ENCODE results near the gene PLD1.

The PLD1 gene

GRCh38 chr3:171552531-171552930 lies 257.8 kb downstream of the PLD1 start:
- no peaks in the 10 kb centered on the region for H3K9me3 ChIP-seq (ENCODE audit: control insufficient read depth, insufficient read depth, low read length)
- no peaks in the 10 kb centered on the region for H3K36me3 ChIP-seq (ENCODE audit: control insufficient read depth, insufficient read depth, low read length)
- H3K27me3 ChIP-seq (ENCODE audit: control insufficient read depth, insufficient read depth, low read length): no peaks in the 10 kb centered on the region
- H3K4me3 ChIP-seq (ENCODE audit: low read depth, low read length): no peak overlapping the region
- H3K27ac ChIP-seq (ENCODE audit: low read depth, low read length): no peak overlapping the region
- H3K9ac ChIP-seq (ENCODE audit: low read depth, low read length): no peak overlapping the region
- 0 out of 2 replicates have a peak, but pooled peaks cover 3% of the 10 kb centered on the region for H3K4me1 ChIP-seq (ENCODE audit: control insufficient read depth, insufficient read depth, low read length)

- H3K9ac ChIP-seq (ENCODE audit: low read depth, low read length): no peak overlapping the region
- no peaks in the 10 kb centered on the region for H3K27me3 ChIP-seq (ENCODE audit: control insufficient read depth, insufficient read depth, low read length)
- H3K36me3 ChIP-seq (ENCODE audit: control insufficient read depth, insufficient read depth, low read length): no peaks in the 10 kb centered on the region
- H3K4me1 ChIP-seq (ENCODE audit: control insufficient read depth, insufficient read depth, low read length): 0 out of 2 replicates have a peak, but pooled peaks cover 3% of the 10 kb centered on the region
- H3K4me3 ChIP-seq (ENCODE audit: low read depth, low read length): no peak overlapping the region
- no peak overlapping the region for H3K27ac ChIP-seq (ENCODE audit: low read depth, low read length)
- no peaks in the 10 kb centered on the region for H3K9me3 ChIP-seq (ENCODE audit: control insufficient read depth, insufficient read depth, low read length)
Observed at GRCh38 chr3:171551296-171551695, 259.0 kb downstream of the PLD1 start.

All from HUES48 (cell line).